ENCODE results near the gene DHRS7C.

Gene DHRS7C, protein sequence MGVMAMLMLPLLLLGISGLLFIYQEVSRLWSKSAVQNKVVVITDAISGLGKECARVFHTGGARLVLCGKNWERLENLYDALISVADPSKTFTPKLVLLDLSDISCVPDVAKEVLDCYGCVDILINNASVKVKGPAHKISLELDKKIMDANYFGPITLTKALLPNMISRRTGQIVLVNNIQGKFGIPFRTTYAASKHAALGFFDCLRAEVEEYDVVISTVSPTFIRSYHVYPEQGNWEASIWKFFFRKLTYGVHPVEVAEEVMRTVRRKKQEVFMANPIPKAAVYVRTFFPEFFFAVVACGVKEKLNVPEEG

GRCh38 chr17:9790889-9791876 lies at the start of gene DHRS7C:
TSS of gene DHRS7C (minus strand) at chr17:9791592. CDS start at chr17:9791284, 308 bp downstream.
- DNase-seq, result no peak

- no peak for DNase-seq
Observed at GRCh38 chr17:9839433-9839832, 48.0 kb upstream of the DHRS7C start.

GRCh38 chr17:9837551-9838471 lies 46.4 kb upstream of the DHRS7C start:
- DNase-seq, result no peak

DNA sequence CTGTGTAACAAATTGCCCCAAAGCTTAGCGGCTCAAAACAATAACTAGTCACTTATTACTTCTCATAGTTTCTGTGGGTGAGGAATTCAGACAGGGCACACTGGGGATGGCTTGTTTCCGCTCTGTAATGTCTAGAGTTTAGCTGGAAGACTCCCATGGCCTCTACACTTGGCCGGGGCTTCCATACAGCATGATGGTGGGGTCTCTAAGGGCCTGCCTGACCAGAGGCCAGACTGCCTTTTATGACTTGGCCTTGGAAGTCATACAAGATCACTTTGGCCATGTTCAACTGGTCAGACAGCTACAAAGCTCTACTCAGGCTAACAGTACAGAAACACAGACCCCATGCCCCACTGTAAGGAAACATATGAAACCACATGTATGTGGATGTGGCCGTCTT lies 42.5 kb upstream of the DHRS7C start:
- DNase-seq, result no peak

DNA sequence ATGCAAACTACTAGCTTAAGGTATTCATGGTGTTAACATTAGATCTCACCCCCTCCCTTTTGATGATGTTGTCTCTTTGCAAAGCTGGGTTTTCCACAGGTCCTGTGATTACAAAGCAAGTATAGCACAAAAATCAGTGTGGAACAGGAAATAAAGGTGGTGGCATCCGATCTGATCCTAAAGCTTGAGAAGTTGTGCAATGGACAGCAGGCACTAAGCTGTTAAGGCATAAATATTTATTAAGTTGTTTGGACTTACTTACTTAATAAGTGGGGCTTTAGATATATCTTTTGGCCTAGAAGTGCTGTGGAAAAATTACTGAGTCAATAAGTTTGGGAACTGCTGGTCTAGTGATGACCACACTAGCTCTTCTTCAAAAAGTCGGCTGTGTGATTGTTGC lies 39.3 kb upstream of the DHRS7C start:
- no peak for DNase-seq

DNA sequence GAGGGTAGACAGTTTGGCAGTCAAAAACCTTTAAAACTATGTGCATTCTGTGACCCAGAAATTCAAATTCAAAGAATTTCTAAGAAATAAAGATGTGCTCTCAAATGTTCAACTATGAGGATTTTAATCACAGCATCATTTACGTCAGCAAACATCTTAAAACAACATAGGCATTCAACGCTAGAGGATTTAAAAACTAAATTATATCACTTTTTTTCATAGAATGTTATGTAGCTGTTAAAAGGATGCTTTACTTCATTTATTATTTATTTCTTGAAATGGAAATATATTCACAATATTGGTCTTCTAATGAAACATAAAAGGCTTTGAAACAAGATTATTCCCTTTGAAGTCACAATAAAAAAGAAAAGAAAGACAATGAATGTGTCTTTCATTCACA lies 38.0 kb upstream of the DHRS7C start:
- DNase-seq, result no peak

DNA sequence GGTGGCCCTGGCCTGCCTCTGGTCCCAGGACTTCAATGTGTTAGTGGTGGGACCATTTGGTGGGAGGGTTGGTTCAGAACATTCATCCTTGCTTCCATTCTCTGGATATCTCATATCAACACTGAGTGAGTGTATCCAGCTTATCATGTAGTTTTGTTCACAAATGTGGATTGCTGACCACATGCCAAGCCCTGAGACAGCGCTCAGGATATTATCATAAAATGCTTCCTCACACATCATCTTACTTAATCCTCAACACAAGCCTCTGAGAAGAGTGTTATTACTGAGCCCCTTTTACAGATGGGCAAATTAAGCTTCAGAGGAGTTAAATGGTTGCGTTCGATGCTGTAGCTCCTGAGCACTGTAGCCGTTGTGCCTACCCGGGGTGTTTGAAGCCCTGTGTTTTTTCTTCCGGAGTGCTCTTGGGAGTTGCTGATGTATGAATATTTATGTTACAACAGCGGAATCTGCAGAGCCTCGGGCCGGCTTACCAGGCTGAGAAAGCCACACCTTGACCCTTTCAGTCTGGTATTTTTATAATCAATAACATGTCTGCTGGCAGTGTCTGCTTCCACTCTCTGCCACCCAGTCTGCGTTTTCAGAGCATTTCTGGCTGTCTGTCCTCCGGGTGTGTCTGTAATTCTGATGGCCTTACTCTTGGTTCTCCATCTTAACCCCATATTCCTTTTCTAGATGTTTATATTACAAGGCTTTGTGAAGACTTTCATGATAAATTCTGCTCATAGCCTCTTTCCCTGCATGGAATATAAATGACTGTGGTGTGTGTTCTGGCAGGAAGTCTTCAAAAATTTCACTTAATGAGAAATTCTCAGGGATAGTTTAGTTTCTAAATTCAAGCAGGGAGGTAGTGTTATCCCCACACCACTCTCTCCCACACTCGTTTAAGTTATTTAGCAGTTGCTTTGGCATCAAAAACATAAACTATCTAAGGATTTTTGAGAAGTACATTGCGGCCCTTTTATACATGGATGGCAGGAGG lies 37.2 kb upstream of the DHRS7C start:
- no peak for DNase-seq

- no peak for DNase-seq
Observed at GRCh38 chr17:9825641-9826150, 34.3 kb upstream of the DHRS7C start, which contains the start of gene GLP2R. TSS of gene GLP2R (plus strand) at chr17:9825924. CDS start at chr17:9826064, 140 bp downstream.

DNA sequence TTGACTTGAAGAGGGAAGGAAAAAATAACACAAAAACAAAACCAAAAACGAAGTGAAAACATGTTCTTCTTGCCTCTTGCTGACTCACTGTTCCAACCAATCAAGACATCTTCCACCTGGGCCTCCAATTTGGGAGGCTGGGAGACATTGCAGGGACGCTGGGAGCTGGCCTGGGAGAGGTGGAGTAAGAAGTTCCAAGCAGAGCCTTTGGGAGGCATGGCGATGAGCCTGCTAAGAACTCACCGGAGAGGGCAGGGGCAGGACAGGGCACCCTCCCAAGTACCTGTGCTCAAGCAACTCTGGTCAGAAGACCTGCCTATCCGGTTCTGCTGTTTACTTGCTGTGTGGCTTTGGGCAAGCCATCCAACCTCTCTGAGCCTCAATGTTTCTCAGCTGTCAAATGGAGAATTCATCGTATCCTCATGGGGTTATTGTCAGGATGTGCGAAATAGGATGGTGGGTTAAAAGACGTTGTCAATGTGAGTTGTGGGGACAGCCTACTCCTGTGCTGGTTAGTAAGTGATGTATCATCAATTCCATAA lies 33.5 kb upstream of the DHRS7C start:
- no peak for DNase-seq

DNA sequence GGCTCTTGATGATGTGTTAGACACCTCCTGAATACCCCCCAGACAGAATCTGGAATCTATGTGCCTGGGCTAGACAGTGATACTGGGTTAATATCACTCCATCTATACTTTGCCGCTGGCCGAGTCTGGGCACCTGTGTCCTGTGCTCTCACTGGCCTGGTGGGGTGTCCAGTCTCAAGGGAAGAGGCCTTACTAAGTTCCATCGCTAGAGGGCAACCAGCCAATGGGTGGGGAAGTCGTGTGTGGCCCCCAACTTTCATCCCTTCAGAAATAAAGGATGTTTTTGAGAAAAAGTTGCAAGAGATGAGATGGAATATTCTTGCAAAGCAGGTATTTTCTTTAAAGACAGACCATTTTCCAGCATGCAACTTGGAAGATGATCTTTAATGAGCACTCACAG lies 32.7 kb upstream of the DHRS7C start:
- DNase-seq, result no peak

GRCh38 chr17:9821921-9822320 lies 30.5 kb upstream of the DHRS7C start, which contains the start of gene GSG1L2:
TSS of gene GSG1L2 (minus strand) at chr17:9822079. CDS start at chr17:9822071, 8 bp downstream.
- DNase-seq, result no peak

- DNase-seq, result no peak
Observed at GRCh38 chr17:9820448-9820847, 29.1 kb upstream of the DHRS7C start.

GRCh38 chr17:9818760-9819159 lies 27.4 kb upstream of the DHRS7C start:
- no peak for DNase-seq

DNA sequence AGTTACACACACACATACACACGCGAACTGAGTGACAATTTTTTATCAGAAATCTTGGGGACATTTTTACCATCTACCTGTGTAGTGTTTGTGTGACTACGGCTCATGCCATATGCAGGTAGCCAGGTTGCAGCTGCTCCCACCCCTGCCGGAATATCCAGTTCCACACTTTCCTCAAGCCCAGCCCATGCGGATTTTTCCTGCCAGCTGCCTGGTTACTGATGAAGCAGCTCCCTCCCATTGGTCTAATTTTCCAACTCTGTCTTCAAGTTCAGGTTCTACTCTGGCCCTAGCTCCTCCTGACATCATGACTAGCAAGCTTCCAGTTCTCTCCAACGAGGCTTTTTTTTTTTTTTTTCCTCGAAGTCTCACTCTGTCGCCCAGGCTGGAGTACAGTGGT lies 25.7 kb upstream of the DHRS7C start:
- peak; percentile 26 for DNase-seq

DNA sequence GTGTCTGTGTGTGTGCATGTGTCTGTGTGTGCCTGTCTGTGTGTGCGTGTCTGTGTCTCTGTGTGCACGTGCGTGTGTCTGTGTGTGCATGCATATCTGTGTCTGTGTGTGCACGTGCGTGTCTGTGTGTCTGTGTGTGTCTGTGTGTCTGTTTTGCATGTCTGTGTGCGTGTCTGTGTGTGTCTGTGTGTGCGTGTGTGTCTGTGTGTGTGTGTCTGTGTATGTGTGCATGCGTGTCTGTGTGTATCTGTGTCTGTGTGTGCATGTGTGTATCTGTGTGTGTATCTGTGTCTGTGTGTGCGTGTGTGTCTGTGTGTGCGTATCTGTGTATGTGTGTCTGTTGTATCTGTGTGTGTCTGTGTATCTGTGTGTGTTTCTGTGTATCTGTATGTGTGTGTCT lies 25.1 kb upstream of the DHRS7C start:
- DNase-seq, result no peak

GRCh38 chr17:9814337-9814945 lies 23.0 kb upstream of the DHRS7C start:
- DNase-seq, result no peak

- no peak for DNase-seq
Observed at GRCh38 chr17:9813166-9813565, 21.8 kb upstream of the DHRS7C start.

GRCh38 chr17:9811537-9811936 lies 20.1 kb upstream of the DHRS7C start:
- no peak for DNase-seq

GRCh38 chr17:9811086-9811485 lies 19.7 kb upstream of the DHRS7C start:
- DNase-seq, result no peak
